ENCODE results near the gene OSBPL10.

Gene OSBPL10

DNA sequence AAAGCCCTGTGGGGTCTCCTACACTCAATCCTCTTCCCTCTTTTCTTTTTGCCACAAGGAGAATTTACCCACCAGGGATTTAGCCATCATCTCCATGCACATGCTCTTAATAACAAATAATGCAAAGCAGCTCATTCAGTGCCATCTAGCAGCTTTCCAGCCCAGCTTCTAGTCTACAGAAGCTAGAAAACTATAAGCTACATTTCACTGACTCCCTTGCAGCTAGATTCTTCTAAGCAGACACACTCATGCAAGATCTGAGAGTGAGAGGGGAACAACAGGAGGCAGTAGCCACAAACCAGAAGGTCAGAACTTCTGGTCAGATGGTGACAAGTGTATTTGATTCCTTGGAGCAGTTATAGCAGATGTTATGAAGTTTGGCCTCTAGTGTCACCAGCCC is 25.5 kb downstream of the OSBPL10 start:
- DNase-seq: no peak

- no peak for DNase-seq
Measured at GRCh38 chr3:31953636-31954035, 27.4 kb downstream of the OSBPL10 start.

GRCh38 chr3:31953091-31953490 is 28.0 kb downstream of the OSBPL10 start:
- no peak for DNase-seq

DNA sequence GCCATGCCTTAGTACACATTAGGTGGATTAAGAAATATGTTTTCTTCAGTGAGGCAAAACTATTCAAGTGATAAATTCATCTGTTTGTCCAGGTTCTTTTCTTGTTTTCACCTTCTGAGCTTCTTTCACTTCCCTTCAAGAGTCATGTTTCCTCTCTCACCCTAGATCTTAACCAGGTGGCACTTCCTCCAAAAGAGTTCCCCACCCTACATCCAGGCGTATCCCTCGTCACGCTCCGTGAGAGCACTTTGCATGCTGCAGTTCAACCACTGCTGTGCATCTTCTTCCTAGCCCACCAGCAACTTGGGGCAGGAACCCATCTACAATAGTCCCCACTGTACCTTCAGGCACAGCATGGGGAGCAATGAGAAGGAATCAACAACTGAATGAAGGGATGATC is 28.9 kb downstream of the OSBPL10 start:
- DNase-seq: no peak

DNA sequence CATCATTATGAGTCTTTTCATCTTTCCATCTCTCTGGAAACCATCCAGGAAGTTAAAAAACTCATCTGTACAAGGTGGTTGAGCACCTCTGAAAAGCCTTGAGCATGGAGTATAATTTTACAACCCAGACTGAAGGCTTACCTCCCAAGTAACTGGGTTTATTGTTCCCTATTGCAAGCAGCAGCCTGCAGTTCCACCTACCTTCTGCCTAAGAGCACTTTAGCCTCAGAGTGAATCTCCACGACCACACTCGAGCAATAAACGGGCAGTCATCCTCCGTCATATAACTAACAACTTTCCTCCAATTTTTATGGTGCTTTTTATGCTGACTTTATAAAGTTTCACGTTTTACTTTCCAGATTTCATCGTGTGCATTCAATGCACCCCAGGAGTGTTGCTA is 32.8 kb downstream of the OSBPL10 start:
- no peak for DNase-seq

GRCh38 chr3:31947671-31948091 is 33.4 kb downstream of the OSBPL10 start:
- no peak for DNase-seq

DNA sequence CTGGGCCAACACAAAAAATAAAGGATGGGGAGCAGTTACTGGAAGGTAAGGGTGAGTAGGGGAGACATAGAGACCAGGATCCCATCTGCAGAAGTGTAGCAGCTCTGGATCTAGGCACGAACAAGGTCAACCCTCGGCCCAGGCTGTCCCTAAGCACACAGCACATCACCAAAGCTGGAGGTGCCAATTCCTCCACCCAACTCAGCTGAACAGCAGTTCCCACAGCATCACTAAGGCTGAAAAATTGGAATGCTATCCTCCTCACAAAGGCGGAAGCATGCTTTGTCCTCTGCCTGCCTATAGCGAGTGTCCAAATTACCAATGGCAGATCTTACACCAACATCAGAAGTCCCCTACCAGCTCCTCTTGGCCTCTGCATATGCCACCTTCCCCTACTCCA is 33.9 kb downstream of the OSBPL10 start:
- no peak for DNase-seq

GRCh38 chr3:31946484-31947081 is 34.5 kb downstream of the OSBPL10 start:
- DNase-seq: no peak

DNA sequence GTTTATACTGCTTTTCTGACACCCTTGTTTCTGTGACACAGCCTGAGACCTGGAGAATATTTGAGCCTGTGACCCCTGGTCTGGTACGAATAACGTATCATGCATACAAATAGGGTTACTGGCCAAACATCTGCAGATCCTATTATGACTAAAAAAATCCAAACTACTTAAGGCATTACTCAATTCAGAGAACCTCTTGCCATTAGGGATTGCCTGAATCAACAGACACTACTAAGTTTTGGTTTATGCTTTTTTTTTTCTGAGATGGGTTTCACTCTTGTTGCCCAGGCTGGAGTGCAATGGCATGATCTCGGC is 35.4 kb downstream of the OSBPL10 start:
- no peak for DNase-seq

DNA sequence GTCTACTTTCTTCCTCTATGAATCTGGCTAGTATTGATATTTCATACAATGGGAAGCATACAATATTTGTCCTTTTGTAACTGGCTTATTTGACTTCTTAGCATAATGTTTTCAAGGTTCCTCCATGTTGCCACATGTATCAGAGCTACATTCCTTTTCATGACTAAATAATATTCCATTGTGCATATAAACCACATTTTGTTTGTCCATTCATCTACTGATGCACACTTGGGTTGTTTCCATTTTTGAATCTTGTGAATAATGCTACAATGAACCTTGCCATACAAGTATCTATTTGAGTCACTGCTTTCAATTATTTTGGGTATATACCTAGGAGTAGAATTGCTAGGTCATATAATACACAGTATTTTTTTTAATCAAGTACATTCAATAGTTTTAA is 38.0 kb downstream of the OSBPL10 start:
- no peak for DNase-seq

DNA sequence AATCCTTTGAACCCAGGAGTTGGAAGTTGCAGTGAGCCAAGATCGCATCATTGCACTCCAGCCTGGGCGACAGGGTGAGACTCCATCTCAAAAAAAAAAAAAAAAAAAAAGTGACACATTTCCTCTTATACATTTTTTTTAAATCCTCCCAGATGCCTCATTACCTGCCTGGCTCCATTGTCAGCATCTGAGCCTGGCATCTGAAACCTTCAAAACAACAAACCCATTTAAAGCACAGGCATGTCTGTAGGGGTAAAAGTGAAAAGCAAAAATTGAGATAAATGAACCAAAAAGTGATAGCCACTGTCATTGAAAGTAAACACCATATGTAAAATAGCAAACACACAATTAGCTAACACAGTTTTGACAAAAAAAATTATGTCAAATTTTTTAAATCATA is 38.6 kb downstream of the OSBPL10 start:
- no peak for DNase-seq

DNA sequence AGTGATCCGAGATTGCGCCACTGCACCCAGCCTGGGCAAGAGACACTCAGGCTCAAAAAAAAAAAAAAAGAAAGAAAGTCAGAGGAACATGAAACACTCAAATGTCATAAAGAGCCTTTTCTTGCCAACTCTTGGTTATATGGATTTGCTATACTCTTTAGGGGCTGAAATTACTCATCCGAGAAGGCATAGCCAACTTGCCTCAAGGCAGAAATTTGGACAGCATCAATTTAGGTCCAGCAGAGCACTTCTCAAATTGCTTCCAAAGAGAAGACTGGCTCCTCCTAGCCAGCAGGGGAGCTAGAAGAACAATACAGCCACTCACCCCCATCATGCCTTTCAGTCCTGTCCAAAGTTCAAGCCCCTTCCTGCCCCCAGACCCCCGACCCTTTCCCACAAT is 43.8 kb downstream of the OSBPL10 start:
- DNase-seq: no peak

DNA sequence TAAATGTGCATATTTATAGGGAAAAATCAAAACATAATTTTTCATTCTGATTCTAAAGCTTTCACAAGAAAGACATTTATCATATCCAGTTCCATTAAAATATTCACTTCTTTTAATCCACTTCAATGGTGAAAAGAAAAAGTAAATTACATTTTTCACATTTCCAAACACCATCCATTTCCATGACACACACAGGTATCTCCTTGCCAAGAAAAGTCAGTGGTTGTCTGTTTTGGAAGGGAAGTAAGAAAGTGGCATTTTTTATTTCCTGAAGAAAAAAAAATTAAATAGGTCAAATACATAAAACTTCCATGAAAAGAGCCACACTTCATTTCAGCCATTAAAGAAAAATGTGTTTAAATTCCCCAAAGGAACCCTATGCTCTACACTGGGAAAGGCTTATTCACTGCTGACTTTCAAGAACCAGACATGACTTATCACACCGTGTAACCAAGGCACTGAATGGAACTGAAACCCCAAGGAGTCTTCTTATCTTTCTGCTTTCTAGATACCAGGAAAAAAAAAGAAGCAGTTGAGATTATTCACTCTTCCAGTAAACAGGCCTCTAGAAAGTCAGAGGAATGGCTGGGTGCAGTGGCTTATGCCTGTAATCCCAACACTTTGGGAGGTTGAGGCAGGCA is 44.5 kb downstream of the OSBPL10 start:
- DNase-seq: no peak

DNA sequence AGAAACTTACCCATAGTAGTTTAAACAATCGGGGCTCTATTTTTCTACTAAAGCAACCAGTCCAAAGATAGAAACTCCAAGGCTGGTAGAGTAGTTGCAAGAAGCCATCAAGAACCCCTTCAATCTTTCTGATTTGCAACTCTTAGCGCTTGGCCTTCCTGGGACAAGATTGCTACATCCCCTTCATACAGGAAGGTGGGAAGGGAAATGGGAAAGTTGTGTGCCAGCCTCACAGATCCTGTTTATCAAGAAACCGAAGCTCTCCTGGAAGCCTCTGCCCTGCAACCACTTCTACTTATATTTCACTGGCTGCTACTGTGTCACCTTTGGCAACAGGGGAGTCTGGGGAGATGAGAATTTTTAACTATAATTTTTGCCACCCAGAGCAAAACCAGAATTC is 46.2 kb downstream of the OSBPL10 start:
- no peak for DNase-seq

DNA sequence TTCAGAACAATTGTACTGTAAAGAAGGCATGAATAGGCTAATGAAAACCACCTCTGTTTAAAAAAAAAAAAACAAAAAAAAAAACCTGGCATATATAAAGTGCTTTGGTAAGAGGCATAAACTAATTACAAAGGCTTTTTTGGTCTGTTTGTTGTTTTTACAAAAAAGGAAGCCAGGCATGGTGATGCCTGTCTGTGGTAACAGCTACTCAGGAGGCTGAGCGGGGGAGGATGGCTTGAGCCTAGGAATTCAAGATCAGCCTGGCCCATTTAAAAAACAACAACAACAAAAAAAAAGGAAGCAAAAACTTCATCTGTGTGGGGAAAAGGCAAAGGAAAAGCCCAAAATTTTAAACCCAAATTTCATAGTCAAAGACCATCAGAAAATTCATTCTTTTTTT is 47.0 kb downstream of the OSBPL10 start:
- peak in 1 of 2 donors; percentile 1 for DNase-seq

GRCh38 chr3:31932990-31933389 is 48.1 kb downstream of the OSBPL10 start:
- no peak for DNase-seq

DNA sequence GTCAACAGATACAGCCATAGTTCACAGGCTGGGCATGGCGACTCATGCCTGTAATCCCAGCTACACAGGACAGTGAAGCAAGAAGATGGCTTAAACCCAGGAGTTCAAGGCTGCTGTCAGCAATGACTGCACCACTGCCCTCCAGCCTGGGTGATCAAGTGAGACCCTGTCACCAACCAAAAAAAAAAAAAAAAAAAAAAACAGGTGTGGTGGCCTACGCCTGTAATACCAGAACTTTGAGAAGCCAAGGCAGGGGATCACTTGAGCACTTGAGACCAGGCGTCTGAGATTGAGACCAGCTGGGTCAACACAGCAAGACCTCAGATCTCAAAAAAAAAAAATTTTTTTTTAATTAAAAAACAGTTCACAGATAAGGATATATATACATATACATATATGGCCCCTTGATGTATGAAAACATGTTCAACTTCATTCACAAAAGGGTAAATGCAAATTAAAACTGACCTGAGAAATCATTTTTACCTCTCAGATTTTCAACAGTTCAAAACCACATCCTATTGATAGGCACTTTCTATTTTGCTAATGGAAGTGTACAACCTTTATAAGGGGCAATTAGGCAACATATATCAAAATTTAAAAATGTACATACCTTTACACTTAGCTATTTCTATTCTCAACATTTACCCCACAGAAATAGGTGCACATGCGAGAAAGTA is 51.1 kb downstream of the OSBPL10 start:
- no peak for DNase-seq

DNA sequence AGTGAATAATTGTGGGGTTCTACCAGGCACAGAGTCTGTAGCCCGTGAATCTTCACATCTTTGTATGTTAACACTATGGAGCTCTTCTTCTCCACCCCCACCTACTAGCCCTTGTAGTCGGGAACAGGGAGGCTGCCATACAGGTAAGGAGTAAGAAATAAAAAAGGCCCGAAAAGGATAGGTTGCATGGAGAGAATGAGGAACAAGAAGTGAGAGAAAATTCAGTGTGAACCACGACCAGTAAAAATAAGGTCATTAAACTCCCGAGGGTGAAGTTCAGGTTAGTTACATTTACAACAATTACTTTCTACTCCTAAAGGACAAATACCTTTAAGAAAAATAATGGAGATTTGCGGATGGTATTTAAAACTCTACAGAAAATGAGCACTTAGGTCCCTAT is 53.3 kb downstream of the OSBPL10 start:
- no peak for DNase-seq

DNA sequence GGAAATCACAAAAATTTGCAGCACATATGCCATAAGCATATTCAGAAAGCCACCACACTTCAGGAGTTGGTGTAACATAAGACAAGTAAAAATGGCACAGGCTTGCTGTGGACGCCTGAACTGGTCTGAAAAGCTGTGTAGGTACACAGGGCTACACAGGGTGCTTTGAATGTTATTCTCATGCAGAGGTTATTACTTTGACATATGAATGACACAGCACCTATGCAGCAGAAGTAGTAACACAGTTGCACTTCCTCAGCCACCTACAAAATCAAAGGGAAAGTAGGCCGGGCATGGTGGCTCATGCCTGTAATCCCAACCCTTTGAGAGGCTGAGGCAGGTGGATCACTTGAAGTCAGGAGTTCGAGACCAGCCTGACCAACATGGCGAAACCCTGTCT is 54.5 kb downstream of the OSBPL10 start:
- no peak for DNase-seq

DNA sequence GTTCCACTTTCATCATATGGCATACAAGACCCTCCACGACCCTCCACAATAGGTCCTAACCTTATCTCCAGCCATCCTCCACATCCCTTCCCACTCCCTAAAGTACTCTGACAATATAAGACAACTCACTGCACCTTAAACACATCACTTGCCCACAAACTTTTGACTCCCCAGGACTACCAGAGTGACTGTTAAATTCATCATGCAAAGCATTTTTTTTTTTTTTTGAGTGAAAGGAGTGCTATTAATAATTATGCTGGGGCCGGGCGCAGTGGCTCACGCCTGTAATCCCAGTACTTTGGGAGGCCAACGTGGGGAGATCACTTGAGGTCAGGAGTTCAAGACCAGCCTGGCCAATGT is 55.8 kb downstream of the OSBPL10 start:
- no peak for DNase-seq

DNA sequence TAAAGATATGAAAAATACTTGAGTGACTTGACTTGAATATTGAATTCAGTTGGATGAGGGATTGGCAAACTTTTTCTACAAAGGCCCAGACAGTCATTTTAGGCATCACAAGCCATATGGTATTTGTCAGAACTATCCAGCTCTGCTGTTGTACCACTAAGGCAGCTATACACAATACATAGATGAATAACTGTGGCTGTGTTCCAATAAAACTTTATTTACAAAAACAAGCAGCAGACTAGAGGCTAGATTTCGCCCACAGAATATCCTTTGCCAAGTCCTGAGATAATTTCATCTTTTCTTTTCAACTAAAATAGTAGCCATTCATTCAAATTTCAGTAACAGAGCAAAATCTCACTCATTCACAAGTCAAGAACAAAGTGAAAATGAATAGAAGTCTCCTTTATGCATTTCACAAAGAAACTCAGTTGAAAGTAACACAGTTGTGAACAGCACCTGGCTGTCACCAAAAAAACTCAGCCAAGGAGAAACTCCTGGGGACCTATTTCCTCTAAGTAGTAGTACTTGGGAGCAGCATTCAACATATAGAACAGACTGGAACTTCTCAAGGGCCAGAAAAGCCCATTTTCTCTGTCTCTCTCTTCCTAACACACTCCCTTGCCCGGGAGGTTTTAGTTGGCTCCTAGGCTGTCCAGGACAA is 56.3 kb downstream of the OSBPL10 start:
- DNase-seq: no peak

DNA sequence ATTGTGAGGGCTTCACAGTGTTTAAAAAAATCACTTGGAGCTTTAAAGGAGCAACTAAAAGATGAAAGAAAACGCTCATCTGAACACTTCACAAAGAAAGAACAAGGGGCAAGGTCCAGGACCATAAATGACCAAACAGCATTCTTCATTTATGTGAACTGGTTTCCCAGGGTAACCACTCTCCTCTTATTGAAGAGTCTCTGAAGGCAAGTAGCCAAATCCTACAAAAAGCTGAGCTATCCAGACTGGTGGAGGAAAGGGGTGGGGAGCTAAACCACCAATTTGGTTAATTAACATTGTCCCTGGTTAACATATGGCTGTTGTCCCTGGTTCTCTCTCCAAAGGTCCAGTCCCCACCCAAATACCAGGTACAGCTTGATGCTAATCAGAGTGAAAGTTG is 58.1 kb downstream of the OSBPL10 start:
- no peak for DNase-seq

- DNase-seq: no peak
Measured at GRCh38 chr3:31921837-31922236, 59.2 kb downstream of the OSBPL10 start.

DNA sequence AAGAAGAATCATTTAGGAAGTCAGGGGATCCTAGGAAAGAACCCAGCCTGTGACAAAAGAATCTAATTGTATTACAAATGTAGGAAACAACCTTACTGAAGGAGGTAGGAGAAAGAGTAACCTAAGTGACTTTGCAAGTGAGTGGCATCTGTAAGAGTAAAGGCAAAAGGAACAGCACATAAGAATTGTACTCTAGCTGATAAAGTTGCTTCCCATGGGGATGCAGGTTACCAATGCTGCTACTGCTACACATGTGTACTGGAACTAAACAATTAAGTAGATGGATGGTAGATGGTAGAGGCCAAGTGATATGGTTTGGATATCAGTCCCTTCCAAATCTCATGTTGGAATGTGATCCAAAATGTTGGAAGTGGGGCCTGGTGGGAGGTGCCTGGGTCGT is 60.8 kb downstream of the OSBPL10 start:
- DNase-seq: no peak

Data from bone marrow (tissue), 2 donors.